NOMO-1 treated with dmso at 0.1 percent for 144 hours (cell line): ENCODE data around the gene LMTK2.

Experiments
- DNase-seq: peaks from one replicate; lab custom pipeline; 2025; ENCODE audit not compliant: unreplicated experiment; lab: John Stamatoyannopoulos, UW

LMTK2 gene

GRCh38 chr7:98106647-98107312, at the start of gene LMTK2:
TSS of gene LMTK2 (plus strand) at chr7:98106862. CDS start at chr7:98107178, 316 bp downstream.
- DNase-seq = peak; percentile 81

- no peak for DNase-seq
These were observed 49.5 kb upstream of the LMTK2 start for GRCh38 chr7:98057157-98057556.

GRCh38 chr7:98058186-98058585, 48.5 kb upstream of the LMTK2 start:
- no peak for DNase-seq

DNA sequence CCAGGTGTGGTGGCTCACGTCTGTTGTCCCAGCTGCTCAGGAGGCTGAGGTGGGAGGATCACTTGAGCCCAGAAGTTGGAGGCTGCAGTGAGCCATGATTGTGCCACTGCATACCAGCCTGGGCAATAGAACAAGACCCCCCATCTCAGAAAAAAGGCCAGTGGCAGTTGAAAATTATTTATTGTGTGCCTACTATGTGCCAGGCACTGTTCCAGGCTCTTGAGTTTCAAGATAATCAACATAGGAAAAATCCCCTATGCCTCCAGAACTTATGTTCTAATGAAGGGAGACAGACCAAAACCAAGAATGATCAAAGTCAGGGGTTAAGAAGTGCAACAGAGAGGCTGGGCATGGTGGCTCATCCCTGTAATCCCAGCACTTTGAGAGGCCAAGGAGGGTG, 42.4 kb upstream of the LMTK2 start:
- no peak for DNase-seq

DNA sequence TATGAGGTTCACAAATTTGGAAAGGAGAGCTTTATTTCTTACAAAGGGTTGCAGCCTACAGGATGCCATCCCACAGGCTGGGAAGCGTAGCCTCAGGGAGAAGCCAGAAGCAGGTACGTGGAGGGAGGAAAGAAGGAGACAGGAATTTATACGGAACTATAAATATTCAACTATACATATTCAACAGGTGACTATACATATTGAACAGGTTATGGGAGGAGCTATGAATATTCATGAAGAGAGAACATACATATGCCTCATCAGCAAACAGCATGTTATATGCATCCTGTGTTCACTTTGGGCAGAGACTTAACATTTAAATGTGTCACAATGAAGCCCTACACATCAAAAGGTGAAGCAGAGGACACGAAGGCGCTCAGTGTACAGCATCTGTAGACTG, 40.5 kb upstream of the LMTK2 start:
- no peak for DNase-seq

- DNase-seq = no peak
These were observed 39.6 kb upstream of the LMTK2 start for GRCh38 chr7:98066934-98067507.

DNA sequence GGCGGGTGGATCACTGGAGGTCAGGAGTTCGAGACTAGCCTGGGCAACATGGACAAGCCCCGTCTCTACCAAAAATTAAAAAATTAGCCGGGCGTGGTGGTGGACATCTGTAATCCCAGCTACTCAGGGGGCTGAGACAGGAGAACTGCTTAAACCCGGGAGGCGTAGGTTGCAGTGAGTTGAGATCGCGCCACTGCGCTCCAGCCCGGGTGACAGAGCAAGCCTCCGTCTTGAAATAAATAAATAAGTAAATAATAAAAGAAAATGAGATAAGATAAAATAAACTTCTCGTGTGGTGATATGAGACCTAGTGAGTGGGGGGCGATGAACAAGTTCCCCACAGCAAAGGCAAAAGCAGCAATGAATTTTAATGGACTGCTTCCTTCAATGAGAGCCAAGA, 33.6 kb upstream of the LMTK2 start:
- no peak for DNase-seq

- no peak for DNase-seq
These were observed 30.9 kb upstream of the LMTK2 start for GRCh38 chr7:98075801-98076200.

DNA sequence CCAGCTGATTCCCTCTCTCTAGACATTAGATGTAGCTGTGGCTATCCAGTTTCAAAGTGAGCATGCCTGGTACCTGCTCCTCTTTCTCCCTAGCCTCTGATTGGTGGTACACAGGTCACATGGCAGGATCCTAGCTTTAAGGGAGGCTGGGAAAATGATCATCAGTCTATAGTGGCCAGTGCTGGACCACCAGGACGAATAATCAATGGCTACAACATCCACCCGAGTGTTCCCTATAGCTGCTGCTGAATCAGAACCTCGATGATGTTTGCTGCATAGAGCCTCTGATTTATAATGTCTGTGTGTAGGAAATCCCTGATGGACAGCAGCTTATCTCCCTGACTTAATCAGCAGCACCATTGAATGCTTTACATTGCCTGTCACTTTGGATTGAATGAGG, 28.9 kb upstream of the LMTK2 start:
- DNase-seq = no peak

- DNase-seq = no peak
These were observed 28.3 kb upstream of the LMTK2 start for GRCh38 chr7:98078197-98078870.

GRCh38 chr7:98079891-98080648, 26.6 kb upstream of the LMTK2 start:
- DNase-seq = no peak

- DNase-seq = no peak
These were observed 25.3 kb upstream of the LMTK2 start for GRCh38 chr7:98081319-98081718.

- DNase-seq = no peak
These were observed 22.0 kb upstream of the LMTK2 start for GRCh38 chr7:98084631-98085030.

DNA sequence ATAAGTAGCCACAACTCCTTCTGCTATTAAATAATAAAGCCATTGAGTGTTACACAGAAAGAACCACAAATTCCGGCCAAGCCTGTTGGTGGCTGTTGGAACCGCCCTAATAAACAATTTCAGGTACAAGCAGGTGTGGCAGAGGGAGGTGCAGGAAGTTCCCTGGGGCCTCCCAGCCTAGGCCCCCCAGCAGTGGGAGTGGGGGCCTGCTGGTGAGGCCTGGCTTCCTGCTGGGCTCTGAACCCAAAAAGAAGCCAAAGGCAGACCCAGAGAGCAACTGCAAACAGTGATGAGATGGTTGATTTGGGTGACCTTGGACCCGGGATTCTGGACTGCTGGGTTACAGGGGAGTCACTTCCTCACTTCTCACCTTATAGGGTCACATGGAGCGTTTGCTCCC, 21.0 kb upstream of the LMTK2 start:
- DNase-seq = no peak

GRCh38 chr7:98086281-98086718, 20.4 kb upstream of the LMTK2 start:
- peak; percentile 6 for DNase-seq

GRCh38 chr7:98088109-98088508, 18.6 kb upstream of the LMTK2 start:
- no peak for DNase-seq

GRCh38 chr7:98090116-98090515, 16.5 kb upstream of the LMTK2 start:
- DNase-seq = no peak

- DNase-seq = no peak
These were observed 15.6 kb upstream of the LMTK2 start for GRCh38 chr7:98091061-98091460.

GRCh38 chr7:98091523-98091922, 15.1 kb upstream of the LMTK2 start:
- DNase-seq = no peak

DNA sequence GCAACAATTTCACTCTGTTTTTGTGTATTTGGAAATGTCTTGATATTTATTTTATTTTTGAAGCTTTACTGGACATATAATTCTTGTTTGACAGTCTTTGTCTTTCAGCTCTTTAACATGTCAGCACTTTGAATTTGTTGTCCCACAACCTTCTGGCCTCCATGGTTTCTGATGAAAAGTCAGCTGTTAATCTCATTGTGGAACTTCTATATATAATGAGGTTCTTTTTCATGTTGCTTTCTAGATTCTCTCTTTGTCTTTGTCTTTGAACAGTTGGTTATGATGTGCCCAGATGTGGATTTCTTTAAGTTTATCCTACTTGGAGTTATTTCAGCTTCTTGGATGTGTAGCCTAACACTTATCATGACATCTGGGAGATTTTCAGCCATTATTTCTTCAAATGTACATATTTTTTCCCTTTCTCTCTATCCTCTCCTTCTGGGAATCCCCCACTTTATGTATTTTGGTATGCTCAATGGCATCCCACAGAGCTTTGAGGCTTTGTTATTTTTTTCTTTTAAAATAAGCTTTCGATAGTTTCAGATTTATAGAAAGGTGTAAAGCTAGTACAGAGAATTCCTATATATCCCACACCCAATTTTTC, 9.5 kb upstream of the LMTK2 start:
- no peak for DNase-seq

DNA sequence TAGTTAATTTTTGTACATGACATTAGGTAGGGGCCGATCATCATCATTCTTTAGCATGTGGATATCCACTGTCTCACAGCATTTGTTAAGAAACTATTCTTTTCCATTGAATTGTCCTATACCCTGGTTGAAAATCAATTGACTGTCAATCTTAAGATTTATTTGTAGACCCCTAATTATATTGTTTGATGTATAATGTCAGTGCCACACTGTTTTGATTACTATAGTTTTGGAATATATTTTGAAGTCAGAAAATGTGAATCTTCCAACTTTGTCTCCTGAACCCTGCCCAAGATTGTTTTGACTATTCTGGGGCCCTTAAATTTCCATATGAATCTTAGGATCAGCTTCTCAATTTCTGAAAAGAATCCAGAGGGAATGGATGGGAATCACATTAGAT, 6.6 kb upstream of the LMTK2 start:
- DNase-seq = no peak
